Right hindlimb (tissue), 1 donor: ENCODE results near the gene LRRC27.

ENCODE experiments used
- DNase-seq: peaks from one replicate; pipeline ENCODE4 v3.0.0-alpha.2; 2018

The LRRC27 gene

GRCh38 chr10:132404911-132405462 lies 73.0 kb downstream of the LRRC27 start:
- DNase-seq, result no peak

GRCh38 chr10:132405463-132405991 lies 73.5 kb downstream of the LRRC27 start:
- DNase-seq, result no peak

GRCh38 chr10:132406181-132406580 lies 74.2 kb downstream of the LRRC27 start:
- DNase-seq, result no peak

GRCh38 chr10:132406750-132407149 lies 74.8 kb downstream of the LRRC27 start:
- no peak for DNase-seq

- DNase-seq, result no peak
Measured at GRCh38 chr10:132407243-132407746, 75.3 kb downstream of the LRRC27 start.

GRCh38 chr10:132407846-132408278 lies 75.9 kb downstream of the LRRC27 start:
- no peak for DNase-seq

GRCh38 chr10:132408367-132408781 lies 76.4 kb downstream of the LRRC27 start:
- DNase-seq, result no peak

GRCh38 chr10:132408823-132409666 lies 77.1 kb downstream of the LRRC27 start:
- DNase-seq, result no peak

GRCh38 chr10:132409667-132410028 lies 77.7 kb downstream of the LRRC27 start:
- no peak for DNase-seq

- DNase-seq, result no peak
Measured at GRCh38 chr10:132410056-132410778, 78.2 kb downstream of the LRRC27 start.

GRCh38 chr10:132410779-132411532 lies 79.0 kb downstream of the LRRC27 start:
- DNase-seq, result no peak

GRCh38 chr10:132411561-132412253 lies 79.7 kb downstream of the LRRC27 start:
- no peak for DNase-seq

- no peak for DNase-seq
Measured at GRCh38 chr10:132412316-132413192, 80.6 kb downstream of the LRRC27 start.

- DNase-seq, result no peak
Measured at GRCh38 chr10:132413226-132414205, 81.5 kb downstream of the LRRC27 start.

GRCh38 chr10:132414402-132415016 lies 82.5 kb downstream of the LRRC27 start:
- DNase-seq, result no peak

- DNase-seq, result no peak
Measured at GRCh38 chr10:132415255-132415654, 83.3 kb downstream of the LRRC27 start.

- no peak for DNase-seq
Measured at GRCh38 chr10:132415956-132416355, 84.0 kb downstream of the LRRC27 start.

GRCh38 chr10:132416566-132417256 lies 84.7 kb downstream of the LRRC27 start:
- DNase-seq, result no peak
